GM19035 (cell line): ENCODE results near the gene SPA17.

ENCODE experiments used
- ATAC-seq: cut with Tn5 transposase; IDR thresholded peaks from one replicate; pipeline ENCODE4 v1.9.1; 2021; ENCODE audit not compliant: unreplicated experiment

Gene SPA17

GRCh38 chr11:124722176-124722575 is 48.5 kb downstream of the SPA17 start:
- ATAC-seq = no peak

- ATAC-seq = peak; percentile 65
Observed at GRCh38 chr11:124724979-124725718, 51.4 kb downstream of the SPA17 start.

GRCh38 chr11:124725719-124726105 is 52.0 kb downstream of the SPA17 start:
- ATAC-seq = peak; percentile 22

GRCh38 chr11:124727474-124727873 is 53.8 kb downstream of the SPA17 start:
- ATAC-seq = no peak

- ATAC-seq = no peak
Observed at GRCh38 chr11:124728134-124728533, 54.4 kb downstream of the SPA17 start.

GRCh38 chr11:124729571-124729970 is 55.9 kb downstream of the SPA17 start:
- ATAC-seq = no peak

- no peak for ATAC-seq
Observed at GRCh38 chr11:124732230-124732629, 58.5 kb downstream of the SPA17 start.

- ATAC-seq = no peak
Observed at GRCh38 chr11:124736736-124737135, 63.0 kb downstream of the SPA17 start.

- no peak for ATAC-seq
Observed at GRCh38 chr11:124737638-124738305, 64.1 kb downstream of the SPA17 start.

- ATAC-seq = no peak
Observed at GRCh38 chr11:124738713-124739478, 65.2 kb downstream of the SPA17 start.

- ATAC-seq = peak; percentile 99
Observed at GRCh38 chr11:124739479-124740276, 66.0 kb downstream of the SPA17 start, which contains the start of gene NRGN. Gene NRGN, plus strand, starts transcription at chr11:124739942. Its CDS starts 143 bp downstream, at chr11:124740085.

GRCh38 chr11:124740277-124740882 is 66.7 kb downstream of the SPA17 start:
- peak; percentile 31 for ATAC-seq

- ATAC-seq = no peak
Observed at GRCh38 chr11:124742555-124742954, 68.9 kb downstream of the SPA17 start.

GRCh38 chr11:124743050-124743449 is 69.3 kb downstream of the SPA17 start:
- ATAC-seq = no peak

- ATAC-seq = no peak
Observed at GRCh38 chr11:124745270-124745834, 71.6 kb downstream of the SPA17 start.

- ATAC-seq = peak; percentile 17
Observed at GRCh38 chr11:124745835-124746620, 72.3 kb downstream of the SPA17 start.

- peak; percentile 92 for ATAC-seq
Observed at GRCh38 chr11:124746621-124747243, 73.0 kb downstream of the SPA17 start.
